ENCODE measurements around the gene POLR2H. TPM values are rescaled to one million over a fixed set of nuclear protein-coding genes. Genes with fewer than 3 reads are reported as not detected.

Gene POLR2H
- total RNA-seq, 1 experiment from 2014 or later, result 153 TPM

DNA sequence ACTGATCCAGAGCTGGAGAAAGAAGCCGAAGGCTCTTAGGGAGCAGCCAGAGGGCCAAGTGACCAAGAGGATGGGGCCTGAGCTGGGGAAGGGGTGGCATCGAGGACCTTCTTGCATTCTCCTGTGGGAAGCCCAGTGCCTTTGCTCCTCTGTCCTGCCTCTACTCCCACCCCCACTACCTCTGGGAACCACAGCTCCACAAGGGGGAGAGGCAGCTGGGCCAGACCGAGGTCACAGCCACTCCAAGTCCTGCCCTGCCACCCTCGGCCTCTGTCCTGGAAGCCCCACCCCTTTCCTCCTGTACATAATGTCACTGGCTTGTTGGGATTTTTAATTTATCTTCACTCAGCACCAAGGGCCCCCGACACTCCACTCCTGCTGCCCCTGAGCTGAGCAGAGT is 27.9 kb downstream of the POLR2H start:
- CTCF ChIA-PET, result interaction anchor here (0.6 kb wide), 1 partner anchor 148 kb away, joined by 3 read pairs; no protein-coding TSS in a partner anchor
- no peak for DNase-seq

DNA sequence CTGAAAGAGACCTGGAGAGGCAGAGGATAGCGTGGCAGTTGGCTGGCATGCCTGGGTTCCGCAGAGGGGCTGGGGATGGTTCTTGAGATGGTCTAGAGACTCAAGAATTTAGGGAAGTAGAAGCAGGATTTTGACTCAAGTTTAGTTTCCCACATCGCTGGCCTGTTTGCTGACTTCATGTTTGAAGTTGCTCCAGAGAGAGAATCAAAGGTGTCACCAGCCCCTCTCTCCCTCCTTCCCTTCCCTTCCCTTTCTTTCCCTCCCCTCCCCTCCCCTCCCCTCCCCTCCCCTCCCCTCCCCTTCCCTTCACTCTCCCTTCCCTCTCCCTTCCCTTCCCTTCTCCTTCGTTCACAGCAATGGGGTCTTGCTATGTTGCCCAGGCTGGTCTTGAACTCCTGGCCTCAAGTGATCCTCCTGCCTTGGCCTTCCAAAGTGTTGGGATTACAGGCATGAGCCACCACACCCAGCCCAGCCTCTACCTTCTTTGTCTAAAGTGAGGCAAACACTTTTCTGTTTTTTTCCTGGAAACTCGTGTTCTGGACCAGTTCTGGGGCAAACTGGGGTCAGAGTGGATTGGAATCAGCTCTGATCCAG is 28.5 kb downstream of the POLR2H start:
- H3K9me3 ChIP-seq (ENCODE audit: insufficient read depth, low read depth), result no peaks in the 10 kb centered on the region
- H2AFZ ChIP-seq, result no peak overlapping the region
- H3K27ac ChIP-seq, result no peak overlapping the region
- TF ChIP-seq, protein P1, sequence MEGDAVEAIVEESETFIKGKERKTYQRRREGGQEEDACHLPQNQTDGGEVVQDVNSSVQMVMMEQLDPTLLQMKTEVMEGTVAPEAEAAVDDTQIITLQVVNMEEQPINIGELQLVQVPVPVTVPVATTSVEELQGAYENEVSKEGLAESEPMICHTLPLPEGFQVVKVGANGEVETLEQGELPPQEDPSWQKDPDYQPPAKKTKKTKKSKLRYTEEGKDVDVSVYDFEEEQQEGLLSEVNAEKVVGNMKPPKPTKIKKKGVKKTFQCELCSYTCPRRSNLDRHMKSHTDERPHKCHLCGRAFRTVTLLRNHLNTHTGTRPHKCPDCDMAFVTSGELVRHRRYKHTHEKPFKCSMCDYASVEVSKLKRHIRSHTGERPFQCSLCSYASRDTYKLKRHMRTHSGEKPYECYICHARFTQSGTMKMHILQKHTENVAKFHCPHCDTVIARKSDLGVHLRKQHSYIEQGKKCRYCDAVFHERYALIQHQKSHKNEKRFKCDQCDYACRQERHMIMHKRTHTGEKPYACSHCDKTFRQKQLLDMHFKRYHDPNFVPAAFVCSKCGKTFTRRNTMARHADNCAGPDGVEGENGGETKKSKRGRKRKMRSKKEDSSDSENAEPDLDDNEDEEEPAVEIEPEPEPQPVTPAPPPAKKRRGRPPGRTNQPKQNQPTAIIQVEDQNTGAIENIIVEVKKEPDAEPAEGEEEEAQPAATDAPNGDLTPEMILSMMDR (conservative IDR thresholded peaks at IDR 0.05), result no peak
- TF ChIP-seq EZH2 (IDR thresholded peaks at IDR 0.05; ENCODE audit: low read depth), result no peak
- H3K4me1 ChIP-seq (replicated peaks; ENCODE audit: insufficient read depth), result no peaks in the 10 kb centered on the region
- no peaks in the 10 kb centered on the region for H4K20me1 ChIP-seq (ENCODE audit: insufficient read depth)
- ChIA-PET CTCF (no interaction called here), POLR2A (ENCODE audit: unreplicated experiment) (no interaction called here)
- H3K9me2 ChIP-seq (ENCODE audit: insufficient read depth), result no peaks in the 10 kb centered on the region
- no peak for DNase-seq
- H3K79me2 ChIP-seq (ENCODE audit: low read depth), result no peaks in the 10 kb centered on the region
- intact Hi-C loops (cut with micrococcal nuclease; ENCODE audit: unreplicated experiment), result no loop called here
- H3K36me3 ChIP-seq (ENCODE audit: low read depth), result no peaks in the 10 kb centered on the region
- no peak overlapping the region for H3K4me3 ChIP-seq
- H3K27me3 ChIP-seq (ENCODE audit: insufficient read depth, low read depth), result peaks cover 91% of the 10 kb centered on the region
- no TSS peak for BruUV-seq (replicated peaks)
- no peaks in the 10 kb centered on the region for H3F3A ChIP-seq (ENCODE audit: insufficient read depth, low read depth)
- no peak overlapping the region for H3K4me2 ChIP-seq

More for the DNA sequence above, 27.9 kb downstream of the POLR2H start:
- H3K4me2 ChIP-seq, result no peak overlapping the region
- POLR2A ChIA-PET (ENCODE audit: unreplicated experiment), result no interaction called here
- BruUV-seq (replicated peaks), result no TSS peak
- TF ChIP-seq EZH2 (IDR thresholded peaks at IDR 0.05; ENCODE audit: low read depth), result no peak
- TF ChIP-seq, protein P1 (conservative IDR thresholded peaks at IDR 0.05), result no peak
- H3K27ac ChIP-seq, result no peak overlapping the region
- H3K79me2 ChIP-seq (ENCODE audit: low read depth), result no peaks in the 10 kb centered on the region
- H3K9me2 ChIP-seq (ENCODE audit: insufficient read depth), result no peaks in the 10 kb centered on the region
- H2AFZ ChIP-seq, result no peak overlapping the region
- intact Hi-C loops (cut with micrococcal nuclease; ENCODE audit: unreplicated experiment), result no loop called here
- no peaks in the 10 kb centered on the region for H3K9me3 ChIP-seq (ENCODE audit: insufficient read depth, low read depth)
- H3K27me3 ChIP-seq (ENCODE audit: insufficient read depth, low read depth), result peaks cover 87% of the 10 kb centered on the region
- H3K4me1 ChIP-seq (replicated peaks; ENCODE audit: insufficient read depth), result no peaks in the 10 kb centered on the region
- no peaks in the 10 kb centered on the region for H3F3A ChIP-seq (ENCODE audit: insufficient read depth, low read depth)
- no peaks in the 10 kb centered on the region for H4K20me1 ChIP-seq (ENCODE audit: insufficient read depth)
- H3K4me3 ChIP-seq, result no peak overlapping the region
- no peaks in the 10 kb centered on the region for H3K36me3 ChIP-seq (ENCODE audit: low read depth)

DNA sequence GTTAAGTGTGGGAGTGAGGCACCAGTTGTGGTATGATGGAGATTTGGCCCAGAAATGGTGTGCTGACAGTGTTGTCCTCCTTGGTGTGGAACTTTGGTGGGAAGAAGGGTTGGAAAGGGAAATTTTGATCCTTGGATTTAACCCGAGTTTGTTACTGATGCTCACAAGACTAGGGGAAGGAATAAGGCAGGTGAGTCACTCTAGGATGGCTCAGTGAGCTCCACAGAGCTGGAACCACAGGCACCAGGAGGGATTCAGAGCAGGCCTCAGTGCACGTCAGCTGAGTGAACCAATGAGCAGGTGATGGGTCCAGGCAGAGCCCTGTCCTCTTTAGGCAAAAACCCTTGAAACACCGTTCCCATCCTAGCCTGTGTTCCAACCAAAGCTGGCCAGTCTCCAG is 29.8 kb downstream of the POLR2H start:
- DNase-seq, result no peak
- Histone ChIP-seq H3K27ac (no peak overlapping the region), H2AFZ (no peak overlapping the region), H3K79me2 (ENCODE audit: low read depth) (no peaks in the 10 kb centered on the region), H3K9me3 (ENCODE audit: insufficient read depth, low read depth) (no peaks in the 10 kb centered on the region), H3K27me3 (ENCODE audit: insufficient read depth, low read depth) (peaks cover 93% of the 10 kb centered on the region), H3K4me2 (no peak overlapping the region), H3K4me3 (no peak overlapping the region), H3K9me2 (ENCODE audit: insufficient read depth) (no peaks in the 10 kb centered on the region), H3K4me1 (replicated peaks; ENCODE audit: insufficient read depth) (no peaks in the 10 kb centered on the region), H4K20me1 (ENCODE audit: insufficient read depth) (no peaks in the 10 kb centered on the region), H3F3A (ENCODE audit: insufficient read depth, low read depth) (no peaks in the 10 kb centered on the region), H3K36me3 (ENCODE audit: low read depth) (no peaks in the 10 kb centered on the region)
- CTCF ChIA-PET, result no interaction called here
- BruUV-seq (replicated peaks), result no TSS peak
- no peak for TF ChIP-seq EZH2 (IDR thresholded peaks at IDR 0.05; ENCODE audit: low read depth)
- TF ChIP-seq, protein P1 (conservative IDR thresholded peaks at IDR 0.05), result no peak
- POLR2A ChIA-PET (ENCODE audit: unreplicated experiment), result interaction anchor here (0.5 kb wide), 1 partner anchor 1420 kb away, joined by 4 read pairs; no protein-coding TSS in a partner anchor
- intact Hi-C loops (cut with micrococcal nuclease; ENCODE audit: unreplicated experiment), result no loop called here

All from PC-9 (cell line).